WI38 (cell line): ENCODE data around the gene KRI1.

Source experiments
- H3K4me3 ChIP-seq: 2 replicates; pipeline ENCODE4 v1.5.1; 2011; ENCODE audit warnings: low read depth, mild to moderate bottlenecking, control low read depth, low read length
- CTCF ChIP-seq: IDR thresholded peaks from 2 replicates; pipeline ENCODE4 v1.5.1; 2012; ENCODE audit warnings: low read depth, mild to moderate bottlenecking, control low read depth, low read length

KRI1 gene

GRCh38 chr19:10523135-10523636 is 42.6 kb downstream of the KRI1 start:
- no peak for TF ChIP-seq CTCF
- no peak overlapping the region for H3K4me3 ChIP-seq

DNA sequence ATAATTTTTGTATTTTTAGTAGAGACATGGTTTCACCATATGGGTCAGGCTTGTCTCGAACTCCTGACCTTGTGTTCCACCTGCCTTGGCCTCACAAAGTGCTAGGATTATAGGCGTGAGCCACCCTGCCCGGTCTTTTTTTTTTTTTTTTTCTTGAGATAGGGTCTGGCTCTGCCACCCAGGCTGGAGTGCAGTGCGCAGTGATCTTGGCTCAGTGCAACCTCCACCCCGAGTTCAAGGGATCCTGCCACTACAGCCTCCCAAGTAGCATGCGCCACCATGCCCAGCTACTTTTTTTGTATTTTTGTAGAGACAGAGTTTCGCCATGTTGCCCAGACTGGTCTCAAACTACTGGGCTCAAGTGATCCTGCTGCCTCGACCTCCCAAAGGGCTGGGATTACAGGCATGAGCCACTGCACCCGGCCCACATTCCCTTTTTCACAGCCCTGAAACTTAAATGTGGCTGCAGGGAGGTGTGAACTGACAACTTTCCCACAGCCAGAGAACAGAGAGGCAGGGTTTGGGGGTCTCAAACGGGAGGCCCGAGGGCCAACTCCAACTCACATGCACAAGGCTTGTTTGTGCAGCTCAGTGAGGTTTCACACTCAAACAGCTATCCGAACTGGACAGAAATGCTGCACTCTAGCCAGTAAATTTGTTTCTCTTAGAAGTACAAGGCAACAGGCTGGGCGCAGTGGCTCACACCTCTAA is 44.2 kb downstream of the KRI1 start:
- no peak overlapping the region for H3K4me3 ChIP-seq
- TF ChIP-seq CTCF, result no peak

DNA sequence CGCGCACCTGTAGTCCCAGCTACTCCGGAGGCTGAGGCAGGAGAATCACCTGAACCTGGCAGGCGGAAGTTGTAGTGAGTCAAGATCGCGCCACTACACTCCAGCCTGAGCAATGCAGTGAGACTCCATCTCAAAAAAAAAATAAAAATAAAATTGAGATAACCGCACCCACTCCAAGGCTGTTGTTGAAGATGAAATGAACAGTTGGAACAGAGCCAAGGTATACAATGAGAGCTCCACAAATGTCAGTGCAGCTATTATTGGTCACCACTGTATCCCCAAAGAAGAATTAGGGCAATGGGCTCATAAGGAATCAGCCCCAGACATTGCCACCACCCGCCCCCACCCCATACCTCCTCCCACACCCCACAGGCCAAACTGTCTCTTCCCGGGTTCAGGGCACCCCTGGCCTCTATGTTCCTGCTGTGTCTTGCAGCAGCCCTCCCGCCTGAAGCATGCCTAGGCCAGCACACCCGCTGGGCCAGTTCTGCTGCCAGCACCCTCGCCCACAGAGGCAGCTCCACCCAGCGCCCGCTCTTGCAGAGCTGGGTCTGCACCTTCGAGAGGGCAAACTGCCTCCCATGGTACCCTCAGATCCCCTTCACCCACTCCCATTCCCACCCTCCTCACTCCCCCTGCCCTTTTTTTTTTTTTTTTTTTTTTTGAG is 45.0 kb downstream of the KRI1 start:
- no peak for TF ChIP-seq CTCF
- H3K4me3 ChIP-seq, result no peak overlapping the region

DNA sequence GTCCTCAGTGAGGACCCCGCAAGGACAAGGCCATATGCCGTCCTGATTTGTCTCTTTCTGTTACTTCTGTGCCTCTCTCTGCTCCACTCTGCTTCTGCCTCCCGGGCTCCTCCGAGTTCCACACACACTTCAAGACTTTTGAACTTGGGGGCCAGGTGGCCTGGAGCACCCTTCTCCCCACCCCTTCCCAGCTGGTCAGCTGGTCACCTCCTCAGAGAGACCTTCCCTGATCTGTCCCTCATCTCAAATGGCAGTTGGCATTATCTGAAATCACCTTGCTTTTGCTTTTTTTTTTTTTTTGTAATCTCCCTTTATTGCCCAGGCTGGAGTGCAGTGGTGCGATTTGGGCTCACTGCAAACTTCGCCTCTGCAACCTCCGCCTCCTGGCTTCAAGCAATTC is 46.4 kb downstream of the KRI1 start:
- no peak for TF ChIP-seq CTCF
- no peak overlapping the region for H3K4me3 ChIP-seq

DNA sequence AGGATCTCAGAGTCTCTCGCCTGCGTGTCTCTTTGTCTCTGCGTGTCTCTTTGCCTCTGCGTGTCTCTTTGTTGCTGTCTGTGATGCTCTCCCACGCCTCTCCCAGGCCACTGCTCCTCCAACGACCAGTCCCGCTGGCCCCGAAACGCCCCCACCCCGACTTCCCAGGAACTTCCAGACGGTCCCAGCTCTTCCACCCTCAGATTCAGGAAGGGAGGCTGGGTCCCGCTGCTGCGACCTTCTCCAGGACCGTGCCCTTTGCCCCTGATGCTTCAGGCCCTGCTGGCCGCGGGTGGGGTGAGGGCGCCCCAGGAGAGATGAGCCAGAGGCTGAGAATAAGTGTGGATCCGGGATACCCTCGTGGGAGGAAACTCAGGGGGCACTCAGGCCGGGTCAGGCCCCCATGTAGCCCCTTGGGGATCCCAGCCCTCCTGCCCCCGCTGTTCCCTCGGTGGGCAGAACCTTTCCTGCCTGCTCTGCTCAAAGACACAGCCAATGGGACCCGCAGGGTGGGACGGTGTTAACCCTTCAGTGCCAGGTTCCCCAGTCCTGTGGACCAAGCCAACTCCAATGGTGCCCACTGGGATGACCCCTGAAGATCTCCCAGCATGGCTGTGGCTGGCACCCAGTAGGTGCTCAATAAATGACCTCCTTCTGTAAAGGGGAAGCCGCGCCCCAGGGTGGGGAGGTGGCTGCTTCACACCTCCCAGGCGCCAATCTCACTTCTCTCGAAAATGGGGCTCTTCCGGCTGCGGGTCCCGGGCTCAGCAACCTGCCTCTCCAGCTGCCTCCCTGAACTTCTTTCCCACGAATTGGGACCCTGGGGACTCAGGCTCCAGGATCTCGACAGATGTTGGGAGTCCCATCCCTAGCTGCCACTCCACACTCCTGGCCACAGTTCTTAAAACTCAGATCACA is 47.1 kb downstream of the KRI1 start:
- no peak for TF ChIP-seq CTCF
- no peak overlapping the region for H3K4me3 ChIP-seq

DNA sequence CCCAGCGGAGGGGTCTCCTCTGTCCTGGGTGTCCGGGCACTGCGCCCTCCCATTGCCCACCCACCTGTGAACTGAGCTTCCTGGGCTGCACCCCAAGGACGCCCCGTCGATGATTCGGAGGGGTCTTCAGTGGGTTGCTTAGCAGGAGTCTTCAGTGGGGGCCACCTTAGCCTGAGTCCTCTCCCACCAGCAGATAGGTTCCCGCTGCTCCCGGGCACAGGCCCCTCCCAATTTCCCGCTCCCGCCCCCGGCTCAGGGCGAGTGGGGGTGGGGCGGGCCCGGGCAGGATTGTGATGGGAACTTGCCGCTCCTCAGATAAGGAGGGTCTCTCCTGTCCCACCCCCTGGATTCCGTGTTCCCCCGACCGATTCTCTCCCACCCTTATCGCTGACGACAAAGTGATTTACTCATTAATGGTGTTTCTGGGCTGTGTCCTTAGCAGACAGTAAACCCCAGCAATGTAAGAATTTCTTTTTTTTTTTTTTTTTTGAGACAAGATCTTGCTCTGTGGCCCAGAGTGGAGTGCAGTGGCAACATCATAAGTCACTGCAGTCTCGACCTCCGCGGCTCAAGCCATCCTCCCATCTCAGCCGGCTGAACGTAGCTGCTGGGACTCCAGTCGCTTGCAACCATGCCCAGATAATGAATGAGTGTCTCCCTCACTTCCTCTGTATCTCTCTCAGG is 47.9 kb downstream of the KRI1 start:
- TF ChIP-seq CTCF, result no peak
- H3K4me3 ChIP-seq, result peak overlapping the region; percentile 40
